Keratinocyte (primary cell): ENCODE results near the gene DDIT4.
"Not testable (repeated sequence)": the region's sequence is repeated elsewhere in the genome, so short reads cannot be mapped to it uniquely, and the experiment has no call there.

Source experiments
- CTCF ChIP-seq, 3 experiments: IDR thresholded peaks in 1 of 3; conservative IDR thresholded peaks in 1 of 3; optimal IDR thresholded peaks in 1 of 3; 2 replicates in 2 of 3; 3 replicates in 1 of 3; pipeline versions ENCODE3 to v1.5.1; 2011; ENCODE audit warnings: low read length in 3 of 3, mild to moderate bottlenecking in 3 of 3, moderate library complexity in 2 of 3, control low read depth in 1 of 3, inconsistent platforms in 1 of 3; ENCODE audit not compliant: insufficient read depth in 2 of 3; ENCODE audit errors: extremely low read depth in 1 of 3
- EZH2 ChIP-seq: IDR thresholded peaks from one replicate; pipeline ENCODE4 v1.6.1; 2012; ENCODE audit warnings: inconsistent platforms, mild to moderate bottlenecking, low read length, moderate library complexity

DNA sequence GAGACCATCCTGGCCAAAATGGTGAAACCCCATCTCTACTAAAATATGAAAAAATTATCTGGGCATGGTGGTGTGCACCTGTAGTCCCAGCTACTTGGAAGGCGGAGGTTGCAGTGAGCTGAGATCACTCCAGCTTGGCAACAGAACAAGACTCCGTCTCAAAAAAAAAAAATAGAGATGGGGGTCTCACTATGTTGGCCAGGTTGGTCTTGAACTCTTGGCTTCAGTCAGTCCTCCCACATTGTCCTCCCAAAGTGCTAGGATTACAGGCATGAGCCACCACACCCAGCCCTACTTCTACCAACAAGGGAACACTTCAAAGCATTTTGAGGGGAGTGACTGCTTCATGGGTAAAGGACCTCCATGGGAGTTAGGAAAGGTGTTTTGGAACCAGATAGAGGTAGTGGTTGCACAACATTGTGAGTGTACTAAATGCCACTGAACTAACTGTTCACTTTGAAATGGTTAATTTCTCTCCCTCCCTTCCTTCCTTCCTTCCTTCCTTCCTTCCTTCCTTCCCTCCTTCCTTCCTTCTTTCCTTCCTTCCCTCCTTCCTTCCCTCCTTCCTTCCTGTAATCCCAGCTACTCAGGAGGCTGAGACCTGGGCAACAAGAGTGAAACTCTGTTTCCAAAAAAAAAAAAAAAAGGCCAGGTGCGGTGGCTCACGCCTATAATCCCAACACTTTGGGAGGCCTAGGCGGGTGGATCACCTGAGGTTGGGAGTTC lies 5.1 kb upstream of the DDIT4 start:
- not testable (repeated sequence) for TF ChIP-seq CTCF (optimal IDR thresholded peaks at IDR 0.05 in 1 of 3, IDR thresholded peaks at IDR 0.05 in 1 of 3, conservative IDR thresholded peaks at IDR 0.05 in 1 of 3; ENCODE audit: extremely low read depth in 1 of 3, insufficient read depth in 2 of 3, low read length in 3 of 3); EZH2
